ENCODE data around the gene NOX3. TPM values are rescaled to one million over a fixed set of nuclear protein-coding genes. Genes with fewer than 3 reads are reported as not detected.

NOX3 gene
- total and polyA plus RNA-seq, 2 donors (not counting 3 experiments of a cell fraction or from before 2014, with no cell fraction given) = not detected

DNA sequence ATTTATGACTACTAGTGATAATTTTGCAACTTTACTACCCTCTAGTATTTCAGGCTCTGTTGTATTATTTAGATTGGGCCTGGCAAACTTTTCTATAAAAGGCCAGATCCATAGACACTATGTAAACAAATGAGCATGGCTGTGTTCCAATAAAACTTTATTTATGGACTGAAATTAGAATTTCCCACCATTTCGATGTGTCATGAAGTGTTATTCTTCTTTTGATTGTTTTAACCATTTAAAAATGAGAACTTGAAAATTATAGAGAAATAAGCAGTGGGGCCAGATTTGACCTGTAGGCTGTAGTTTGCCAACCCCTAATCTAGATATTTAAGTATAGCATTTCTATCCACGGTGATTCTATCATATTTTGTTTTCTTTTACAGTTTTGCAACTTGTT, 79.8 kb downstream of the NOX3 start:
- H3K9me3 ChIP-seq (replicated peaks; ENCODE audit: control insufficient read depth, insufficient read depth, low read length) = no peaks in the 10 kb centered on the region
- H3K79me2 ChIP-seq (ENCODE audit: control insufficient read depth, insufficient read depth, low read length) = no peaks in the 10 kb centered on the region
- H3K36me3 ChIP-seq (ENCODE audit: control insufficient read depth in 2 of 2, extremely low read depth in 1 of 2, insufficient read depth in 2 of 2, low read length in 2 of 2) = no peaks in the 10 kb centered on the region
- TF ChIP-seq, protein P1, sequence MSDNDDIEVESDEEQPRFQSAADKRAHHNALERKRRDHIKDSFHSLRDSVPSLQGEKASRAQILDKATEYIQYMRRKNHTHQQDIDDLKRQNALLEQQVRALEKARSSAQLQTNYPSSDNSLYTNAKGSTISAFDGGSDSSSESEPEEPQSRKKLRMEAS (IDR thresholded peaks at IDR 0.05; ENCODE audit: insufficient read depth, insufficient read length) = no peak
- TF ChIP-seq POLR2AphosphoS5 (IDR thresholded peaks at IDR 0.05; ENCODE audit: insufficient read depth, low read depth, low read length) = no peak
- no peaks in the 10 kb centered on the region for H4K20me1 ChIP-seq (replicated peaks; ENCODE audit: control insufficient read depth, extremely low read depth, insufficient read depth, low read length)
- no peaks in the 10 kb centered on the region for H3K9me1 ChIP-seq (replicated peaks; ENCODE audit: control insufficient read depth, extremely low read depth, insufficient read depth, low read length)
- FAIRE-seq (no peak), DNase-seq (ENCODE audit: low read depth, low spot score) (no peak)
- dilution Hi-C loops (cut with MboI; ENCODE audit: extremely low pct_ligation_motif_present, low sequenced_read_pairs) (no loop called here), intact Hi-C loops (cut with micrococcal nuclease) (no loop called here)
- no TSS peak for BruUV-seq (replicated peaks)
- ChIA-PET CTCF (no interaction called here), POLR2A (no interaction called here)
- H2AFZ ChIP-seq (ENCODE audit: low read depth, low read length) = no peak overlapping the region
- no peaks in the 10 kb centered on the region for H3K4me1 ChIP-seq (ENCODE audit: control insufficient read depth, extremely low read depth, insufficient read depth, low read length)
- H3K4me2 ChIP-seq (ENCODE audit: insufficient read depth, low read length) = no peak overlapping the region
- H3K27ac ChIP-seq (ENCODE audit: insufficient read depth, low read depth, low read length) = no peak overlapping the region
- H3K4me3 ChIP-seq (replicated peaks in 1 of 3; ENCODE audit: insufficient read depth in 1 of 3, low read depth in 1 of 3, low read length in 3 of 3) = no peak overlapping the region
- H3K27me3 ChIP-seq (ENCODE audit: control insufficient read depth in 2 of 2, insufficient read depth in 2 of 2, low read length in 2 of 2) = peaks cover 0 to 2% of the 10 kb centered on the region in 2 experiments
- no peak overlapping the region for H3K9ac ChIP-seq (replicated peaks; ENCODE audit: extremely low read depth, insufficient read depth, low read length)

DNA sequence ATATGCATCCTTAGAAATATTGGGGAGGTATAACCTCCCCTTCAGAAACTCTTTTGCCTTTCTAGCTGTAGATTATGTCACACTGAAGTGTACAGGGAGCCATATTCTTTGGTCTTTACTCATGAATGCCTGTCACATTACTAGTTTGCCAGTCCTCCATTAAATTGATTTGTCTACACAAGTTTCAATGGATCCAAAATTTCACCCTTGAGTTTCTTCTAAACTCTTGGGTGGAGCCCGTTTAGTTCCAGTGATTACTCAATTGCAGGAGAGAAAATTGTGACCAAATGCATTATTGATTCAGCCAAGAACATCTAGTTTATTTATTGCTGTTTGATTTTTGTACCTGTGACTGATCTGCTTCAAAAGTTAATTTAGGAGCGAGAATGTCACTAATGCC, 81.0 kb downstream of the NOX3 start:
- ChIA-PET POLR2A (no interaction called here), CTCF (no interaction called here)
- no peak overlapping the region for H3K9ac ChIP-seq (replicated peaks; ENCODE audit: extremely low read depth, insufficient read depth, low read length)
- no peaks in the 10 kb centered on the region for H3K9me3 ChIP-seq (replicated peaks; ENCODE audit: control insufficient read depth, insufficient read depth, low read length)
- no peaks in the 10 kb centered on the region for H3K9me1 ChIP-seq (replicated peaks; ENCODE audit: control insufficient read depth, extremely low read depth, insufficient read depth, low read length)
- TF ChIP-seq POLR2A (IDR thresholded peaks at IDR 0.05; ENCODE audit: low read depth, low read length) = no peak
- no peak for TF ChIP-seq FOS (IDR thresholded peaks at IDR 0.05; ENCODE audit: borderline replicate concordance, insufficient read depth, low read length)
- no peak for TF ChIP-seq GATA2 (IDR thresholded peaks at IDR 0.05; ENCODE audit: insufficient read depth, insufficient read length, low read depth, low read length)
- no peak for TF ChIP-seq EZH2 (IDR thresholded peaks at IDR 0.05; ENCODE audit: borderline replicate concordance, low read depth, low read length, severe bottlenecking)
- TF ChIP-seq JUN (IDR thresholded peaks at IDR 0.05; ENCODE audit: borderline replicate concordance, insufficient read depth, insufficient read length, low read depth) = no peak
- TF ChIP-seq POLR2AphosphoS5 (IDR thresholded peaks at IDR 0.05; ENCODE audit: insufficient read depth, low read depth, low read length) = no peak
- TF ChIP-seq MYC (IDR thresholded peaks at IDR 0.05; ENCODE audit: low read depth, low read length) = no peak
- TF ChIP-seq, protein P2, sequence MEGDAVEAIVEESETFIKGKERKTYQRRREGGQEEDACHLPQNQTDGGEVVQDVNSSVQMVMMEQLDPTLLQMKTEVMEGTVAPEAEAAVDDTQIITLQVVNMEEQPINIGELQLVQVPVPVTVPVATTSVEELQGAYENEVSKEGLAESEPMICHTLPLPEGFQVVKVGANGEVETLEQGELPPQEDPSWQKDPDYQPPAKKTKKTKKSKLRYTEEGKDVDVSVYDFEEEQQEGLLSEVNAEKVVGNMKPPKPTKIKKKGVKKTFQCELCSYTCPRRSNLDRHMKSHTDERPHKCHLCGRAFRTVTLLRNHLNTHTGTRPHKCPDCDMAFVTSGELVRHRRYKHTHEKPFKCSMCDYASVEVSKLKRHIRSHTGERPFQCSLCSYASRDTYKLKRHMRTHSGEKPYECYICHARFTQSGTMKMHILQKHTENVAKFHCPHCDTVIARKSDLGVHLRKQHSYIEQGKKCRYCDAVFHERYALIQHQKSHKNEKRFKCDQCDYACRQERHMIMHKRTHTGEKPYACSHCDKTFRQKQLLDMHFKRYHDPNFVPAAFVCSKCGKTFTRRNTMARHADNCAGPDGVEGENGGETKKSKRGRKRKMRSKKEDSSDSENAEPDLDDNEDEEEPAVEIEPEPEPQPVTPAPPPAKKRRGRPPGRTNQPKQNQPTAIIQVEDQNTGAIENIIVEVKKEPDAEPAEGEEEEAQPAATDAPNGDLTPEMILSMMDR (IDR thresholded peaks at IDR 0.05; ENCODE audit: extremely low read depth in 1 of 2, insufficient read depth in 1 of 2, low read depth in 1 of 2, low read length in 2 of 2) = no peak
- TF ChIP-seq, protein P1 (IDR thresholded peaks at IDR 0.05; ENCODE audit: insufficient read depth, insufficient read length) = no peak
- H3K27me3 ChIP-seq (ENCODE audit: control insufficient read depth in 2 of 2, insufficient read depth in 2 of 2, low read length in 2 of 2) = peaks cover 0 to 3% of the 10 kb centered on the region in 2 experiments
- dilution Hi-C loops (cut with MboI; ENCODE audit: extremely low pct_ligation_motif_present, low sequenced_read_pairs) = no loop called here
- intact Hi-C loops (cut with micrococcal nuclease) = loop anchor here (5.0 kb wide), 1 partner anchor 1188 kb away; no protein-coding TSS in a partner anchor
- H3K4me1 ChIP-seq (ENCODE audit: control insufficient read depth, extremely low read depth, insufficient read depth, low read length) = no peaks in the 10 kb centered on the region
- DNase-seq (ENCODE audit: low read depth, low spot score) (no peak), FAIRE-seq (no peak)
- H3K36me3 ChIP-seq (ENCODE audit: control insufficient read depth in 2 of 2, extremely low read depth in 1 of 2, insufficient read depth in 2 of 2, low read length in 2 of 2) = no peaks in the 10 kb centered on the region
- no peak overlapping the region for H3K27ac ChIP-seq (ENCODE audit: insufficient read depth, low read depth, low read length)
- H3K4me2 ChIP-seq (ENCODE audit: insufficient read depth, low read length) = no peak overlapping the region
- H3K79me2 ChIP-seq (ENCODE audit: control insufficient read depth, insufficient read depth, low read length) = no peaks in the 10 kb centered on the region
- no peak overlapping the region for H2AFZ ChIP-seq (ENCODE audit: low read depth, low read length)
- H3K4me3 ChIP-seq (replicated peaks in 1 of 3; ENCODE audit: insufficient read depth in 1 of 3, low read depth in 1 of 3, low read length in 3 of 3) = no peak overlapping the region
- no peaks in the 10 kb centered on the region for H4K20me1 ChIP-seq (replicated peaks; ENCODE audit: control insufficient read depth, extremely low read depth, insufficient read depth, low read length)
- no TSS peak for BruUV-seq (replicated peaks)

Measured in endothelial cell of umbilical vein (primary cell).